ENCODE results near the gene CHD9NB.

CHD9NB gene

GRCh38 chr16:53052519-53053501 lies at the start of gene CHD9NB:
Gene CHD9NB, minus strand, starts transcription at chr16:53052897. Its CDS starts 8,739 bp downstream, at chr16:53044158.
- in situ Hi-C loops (cut with HindIII; ENCODE audit: low pct_unique_long_range_greater_than_20kb, low sequenced_read_pairs): no loop called here
- TF ChIP-seq JUND (IDR thresholded peaks at IDR 0.05; ENCODE audit: low read depth): no peak
- DNase-seq (ENCODE audit: low read depth in 1 of 2, low spot score in 1 of 2): peak; percentile 16 to 92

- no peak for TF ChIP-seq JUND (IDR thresholded peaks at IDR 0.05; ENCODE audit: low read depth)
- in situ Hi-C loops (cut with HindIII; ENCODE audit: low pct_unique_long_range_greater_than_20kb, low sequenced_read_pairs): no loop called here
- peak in 1 of 2 experiments; percentile 35 for DNase-seq (ENCODE audit: low read depth in 1 of 2, low spot score in 1 of 2)
Observed at GRCh38 chr16:53100889-53101288, 48.2 kb upstream of the CHD9NB start.

GRCh38 chr16:53100131-53100748 lies 47.5 kb upstream of the CHD9NB start:
- TF ChIP-seq JUND (IDR thresholded peaks at IDR 0.05; ENCODE audit: low read depth): no peak
- in situ Hi-C loops (cut with HindIII; ENCODE audit: low pct_unique_long_range_greater_than_20kb, low sequenced_read_pairs): no loop called here

GRCh38 chr16:53099318-53100130 lies 46.8 kb upstream of the CHD9NB start:
- peak; percentile 43; the same call in 1 of the 2 replicates for TF ChIP-seq JUND (IDR thresholded peaks at IDR 0.05; ENCODE audit: low read depth)
- in situ Hi-C loops (cut with HindIII; ENCODE audit: low pct_unique_long_range_greater_than_20kb, low sequenced_read_pairs): no loop called here
- peak; percentile 49 to 98 for DNase-seq (ENCODE audit: low read depth in 1 of 2, low spot score in 1 of 2)

More at GRCh38 chr16:53100131-53100748, 47.5 kb upstream of the CHD9NB start:
- no peak for DNase-seq (ENCODE audit: low read depth in 1 of 2, low spot score in 1 of 2)

- in situ Hi-C loops (cut with HindIII; ENCODE audit: low pct_unique_long_range_greater_than_20kb, low sequenced_read_pairs): no loop called here
- no peak for DNase-seq (ENCODE audit: low read depth in 1 of 2, low spot score in 1 of 2)
- no peak for TF ChIP-seq JUND (IDR thresholded peaks at IDR 0.05; ENCODE audit: low read depth)
Observed at GRCh38 chr16:53098526-53099317, 46.0 kb upstream of the CHD9NB start.

GRCh38 chr16:53097190-53097589 lies 44.5 kb upstream of the CHD9NB start:
- in situ Hi-C loops (cut with HindIII; ENCODE audit: low pct_unique_long_range_greater_than_20kb, low sequenced_read_pairs): no loop called here
- no peak for DNase-seq (ENCODE audit: low read depth in 1 of 2, low spot score in 1 of 2)
- no peak for TF ChIP-seq JUND (IDR thresholded peaks at IDR 0.05; ENCODE audit: low read depth)

- in situ Hi-C loops (cut with HindIII; ENCODE audit: low pct_unique_long_range_greater_than_20kb, low sequenced_read_pairs): no loop called here
- peak in 1 of 2 experiments; percentile 64 for DNase-seq (ENCODE audit: low read depth in 1 of 2, low spot score in 1 of 2)
- no peak for TF ChIP-seq JUND (IDR thresholded peaks at IDR 0.05; ENCODE audit: low read depth)
Observed at GRCh38 chr16:53094013-53094630, 41.4 kb upstream of the CHD9NB start.

- no peak for DNase-seq (ENCODE audit: low read depth in 1 of 2, low spot score in 1 of 2)
- in situ Hi-C loops (cut with HindIII; ENCODE audit: low pct_unique_long_range_greater_than_20kb, low sequenced_read_pairs): no loop called here
- TF ChIP-seq JUND (IDR thresholded peaks at IDR 0.05; ENCODE audit: low read depth): no peak
Observed at GRCh38 chr16:53093162-53093744, 40.6 kb upstream of the CHD9NB start.

GRCh38 chr16:53092284-53092683 lies 39.6 kb upstream of the CHD9NB start:
- DNase-seq (ENCODE audit: low read depth in 1 of 2, low spot score in 1 of 2): no peak
- in situ Hi-C loops (cut with HindIII; ENCODE audit: low pct_unique_long_range_greater_than_20kb, low sequenced_read_pairs): no loop called here
- TF ChIP-seq JUND (IDR thresholded peaks at IDR 0.05; ENCODE audit: low read depth): no peak

GRCh38 chr16:53091466-53092211 lies 38.9 kb upstream of the CHD9NB start:
- in situ Hi-C loops (cut with HindIII; ENCODE audit: low pct_unique_long_range_greater_than_20kb, low sequenced_read_pairs): no loop called here

More at GRCh38 chr16:53091466-53092211, 38.9 kb upstream of the CHD9NB start:
- no peak for DNase-seq (ENCODE audit: low read depth in 1 of 2, low spot score in 1 of 2)
- TF ChIP-seq JUND (IDR thresholded peaks at IDR 0.05; ENCODE audit: low read depth): no peak
